HUES64 (cell line): Measurements from ENCODE around the gene CTNNA3.

Experiments
- H3K27ac ChIP-seq: 2 replicates; pipeline ENCODE4 v1.7.0; 2013; ENCODE audit warnings: low read depth, low read length, inconsistent platforms
- H3K27me3 ChIP-seq: 2 replicates; pipeline ENCODE4 v1.6.1; 2013; ENCODE audit warnings: mild to moderate bottlenecking, low read length; ENCODE audit not compliant: insufficient read depth
- H3K36me3 ChIP-seq: 2 replicates; pipeline ENCODE4 v1.6.1; 2013; ENCODE audit warnings: mild to moderate bottlenecking, low read length; ENCODE audit not compliant: insufficient read depth
- H3K4me1 ChIP-seq: 2 replicates; pipeline ENCODE4 v1.6.1; 2013; ENCODE audit warnings: mild to moderate bottlenecking, low read length, moderate library complexity; ENCODE audit not compliant: insufficient read depth
- H3K4me3 ChIP-seq: 2 replicates; pipeline ENCODE4 v1.5.1; 2013; ENCODE audit warnings: mild to moderate bottlenecking, low read length, moderate library complexity
- H3K9ac ChIP-seq: 2 replicates; pipeline ENCODE4 v1.6.1; 2013; ENCODE audit warnings: mild to moderate bottlenecking, low read depth, low read length
- H3K9me3 ChIP-seq: 2 replicates; pipeline ENCODE4 v1.6.1; 2013; ENCODE audit warnings: low read depth, low read length; ENCODE audit not compliant: insufficient read depth
- WGBS: fragments of 150-250, 120-280 bp; methylation state at CpG from one replicate; pipeline ENCODE4 v1.1.7; 2013; ENCODE audit warnings: missing lambda C conversion rate; 5-methylcytosine and 5-hydroxymethylcytosine counted together

The CTNNA3 gene

GRCh38 chr10:65907199-65907712 lies 1788.7 kb downstream of the CTNNA3 start:
- H3K36me3 ChIP-seq: no peaks in the 10 kb centered on the region
- no peaks in the 10 kb centered on the region for H3K9me3 ChIP-seq
- no peak overlapping the region for H3K9ac ChIP-seq
- H3K4me3 ChIP-seq: no peak overlapping the region
- H3K27ac ChIP-seq: no peak overlapping the region
- no peaks in the 10 kb centered on the region for H3K27me3 ChIP-seq
- 84% methylated on average over 8 of the region's 8 CpGs for WGBS
- H3K4me1 ChIP-seq: no peaks in the 10 kb centered on the region

- Histone ChIP-seq H3K27ac (no peak overlapping the region), H3K9me3 (no peaks in the 10 kb centered on the region), H3K4me3 (no peak overlapping the region), H3K4me1 (no peaks in the 10 kb centered on the region), H3K27me3 (no peaks in the 10 kb centered on the region), H3K36me3 (no peaks in the 10 kb centered on the region), H3K9ac (no peak overlapping the region)
- WGBS: 93% methylated on average over 4 of the region's 4 CpGs
Observed at GRCh38 chr10:65903620-65904019, 1792.4 kb downstream of the CTNNA3 start.

- H3K4me1 ChIP-seq: no peaks in the 10 kb centered on the region
- no peak overlapping the region for H3K4me3 ChIP-seq
- H3K27me3 ChIP-seq: no peaks in the 10 kb centered on the region
- H3K9ac ChIP-seq: no peak overlapping the region
- H3K36me3 ChIP-seq: no peaks in the 10 kb centered on the region
- H3K27ac ChIP-seq: no peak overlapping the region
- 94% methylated on average over 7 of the region's 7 CpGs for WGBS
- H3K9me3 ChIP-seq: no peaks in the 10 kb centered on the region
Observed at GRCh38 chr10:65900271-65900670, 1795.7 kb downstream of the CTNNA3 start.

GRCh38 chr10:65898055-65898454 lies 1797.9 kb downstream of the CTNNA3 start:
- no peaks in the 10 kb centered on the region for H3K4me1 ChIP-seq
- WGBS: 80% methylated on average over 1 of the region's 1 CpG
- no peak overlapping the region for H3K9ac ChIP-seq
- H3K36me3 ChIP-seq: no peaks in the 10 kb centered on the region
- no peaks in the 10 kb centered on the region for H3K27me3 ChIP-seq
- no peaks in the 10 kb centered on the region for H3K9me3 ChIP-seq
- no peak overlapping the region for H3K4me3 ChIP-seq
- H3K27ac ChIP-seq: no peak overlapping the region

GRCh38 chr10:65894961-65895360 lies 1801.0 kb downstream of the CTNNA3 start:
- WGBS: 95% methylated on average over 7 of the region's 7 CpGs
- H3K9ac ChIP-seq: no peak overlapping the region
- H3K36me3 ChIP-seq: no peaks in the 10 kb centered on the region
- H3K27ac ChIP-seq: no peak overlapping the region
- no peak overlapping the region for H3K4me3 ChIP-seq
- no peaks in the 10 kb centered on the region for H3K27me3 ChIP-seq
- H3K4me1 ChIP-seq: no peaks in the 10 kb centered on the region
- H3K9me3 ChIP-seq: no peaks in the 10 kb centered on the region

- Histone ChIP-seq H3K9me3 (no peaks in the 10 kb centered on the region), H3K27ac (no peak overlapping the region), H3K4me3 (no peak overlapping the region), H3K36me3 (no peaks in the 10 kb centered on the region), H3K27me3 (no peaks in the 10 kb centered on the region), H3K4me1 (no peaks in the 10 kb centered on the region), H3K9ac (no peak overlapping the region)
- 94% methylated on average over 3 of the region's 4 CpGs for WGBS
Observed at GRCh38 chr10:65894379-65894778, 1801.6 kb downstream of the CTNNA3 start.

GRCh38 chr10:65893676-65894075 lies 1802.3 kb downstream of the CTNNA3 start:
- Histone ChIP-seq H3K27me3 (no peaks in the 10 kb centered on the region), H3K4me1 (no peaks in the 10 kb centered on the region), H3K36me3 (no peaks in the 10 kb centered on the region), H3K9ac (no peak overlapping the region), H3K9me3 (no peaks in the 10 kb centered on the region), H3K4me3 (no peak overlapping the region), H3K27ac (no peak overlapping the region)
- WGBS: 97% methylated on average over 2 of the region's 3 CpGs

- Histone ChIP-seq H3K9ac (no peak overlapping the region), H3K27ac (no peak overlapping the region), H3K4me1 (no peaks in the 10 kb centered on the region), H3K36me3 (no peaks in the 10 kb centered on the region), H3K4me3 (no peak overlapping the region), H3K27me3 (no peaks in the 10 kb centered on the region), H3K9me3 (no peaks in the 10 kb centered on the region)
- WGBS: 97% methylated on average over 2 of the region's 3 CpGs
Observed at GRCh38 chr10:65892284-65892683, 1803.7 kb downstream of the CTNNA3 start.

- Histone ChIP-seq H3K27me3 (no peaks in the 10 kb centered on the region), H3K4me1 (no peaks in the 10 kb centered on the region), H3K9ac (no peak overlapping the region), H3K27ac (no peak overlapping the region), H3K4me3 (no peak overlapping the region), H3K9me3 (no peaks in the 10 kb centered on the region), H3K36me3 (no peaks in the 10 kb centered on the region)
- WGBS: 82% methylated on average over 1 of the region's 3 CpGs
Observed at GRCh38 chr10:65891073-65891981, 1804.7 kb downstream of the CTNNA3 start.

GRCh38 chr10:65864529-65864928 lies 1831.5 kb downstream of the CTNNA3 start:
- H3K36me3 ChIP-seq: no peaks in the 10 kb centered on the region
- no peak overlapping the region for H3K4me3 ChIP-seq
- no peak overlapping the region for H3K9ac ChIP-seq
- no peaks in the 10 kb centered on the region for H3K9me3 ChIP-seq
- H3K27me3 ChIP-seq: no peaks in the 10 kb centered on the region
- no peak overlapping the region for H3K27ac ChIP-seq
- H3K4me1 ChIP-seq: no peaks in the 10 kb centered on the region

- Histone ChIP-seq H3K4me1 (no peaks in the 10 kb centered on the region), H3K9ac (no peak overlapping the region), H3K4me3 (no peak overlapping the region), H3K27ac (no peak overlapping the region), H3K36me3 (no peaks in the 10 kb centered on the region), H3K9me3 (no peaks in the 10 kb centered on the region), H3K27me3 (no peaks in the 10 kb centered on the region)
Observed at GRCh38 chr10:65864036-65864435, 1832.0 kb downstream of the CTNNA3 start.
